OCI-LY7 (cell line): ENCODE results near the gene ADPRS.

ENCODE experiments used
- CTCF ChIP-seq: fragments of 200-600 bp; sonication (generic); conservative IDR thresholded peaks from 2 replicates; pipeline ENCODE4 v1.5.1; 2014; ENCODE audit warnings: mild to moderate bottlenecking, antibody characterized with exemption, low read length, moderate library complexity, mixed read lengths
- EZH2phosphoT487 ChIP-seq: fragments of 200-600 bp; sonication (generic); IDR thresholded peaks from 2 replicates; pipeline ENCODE4 v1.6.1; 2018; ENCODE audit warnings: low read depth, borderline replicate concordance, mild to moderate bottlenecking, mixed run types, antibody characterized with exemption, low read length, moderate library complexity, mixed read lengths

- TF ChIP-seq CTCF (no peak), EZH2phosphoT487 (no peak)
These were observed 24.1 kb downstream of the ADPRS start for GRCh38 chr1:36112823-36113222.
